Ammon's horn (tissue), 1 donor: ENCODE results near the gene PPIL3.

Experiments used
- DNase-seq: peaks from one replicate; pipeline ENCODE4 v3.0.0-alpha.2; 2016; ENCODE audit warnings: low spot score

PPIL3 gene

DNA sequence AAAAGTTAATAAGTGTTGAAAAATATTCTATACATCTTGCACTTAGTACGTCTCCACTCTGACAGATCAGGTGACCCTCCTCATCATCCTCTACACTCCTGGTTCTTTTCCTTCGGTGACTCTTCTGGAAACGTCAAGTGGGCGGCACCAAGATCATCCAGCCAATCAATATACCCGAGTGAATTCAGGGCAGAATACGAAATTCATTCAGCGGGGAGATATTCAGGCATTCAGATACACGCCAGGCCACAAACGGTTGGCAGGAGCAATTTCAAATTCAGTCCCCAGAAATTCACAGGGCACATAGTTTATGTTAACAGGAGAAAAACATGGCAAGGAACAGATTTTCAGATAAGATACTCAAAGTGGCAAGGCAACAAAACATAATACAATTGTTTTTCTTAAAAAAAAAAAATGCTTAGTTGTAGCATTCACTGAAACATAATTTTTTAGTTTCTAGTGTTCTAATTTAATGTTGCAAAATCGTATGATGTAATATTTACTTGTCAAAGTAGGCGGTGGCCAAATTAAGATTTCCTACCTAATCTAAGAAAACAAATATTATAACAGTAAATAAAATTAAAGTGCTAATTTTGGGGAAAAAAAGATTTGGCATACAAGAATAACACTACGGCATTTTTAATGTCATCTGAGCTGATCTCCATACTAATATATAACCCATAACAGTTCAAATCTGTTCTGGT lies 28.6 kb downstream of the PPIL3 start:
- DNase-seq = peak; percentile 42

DNA sequence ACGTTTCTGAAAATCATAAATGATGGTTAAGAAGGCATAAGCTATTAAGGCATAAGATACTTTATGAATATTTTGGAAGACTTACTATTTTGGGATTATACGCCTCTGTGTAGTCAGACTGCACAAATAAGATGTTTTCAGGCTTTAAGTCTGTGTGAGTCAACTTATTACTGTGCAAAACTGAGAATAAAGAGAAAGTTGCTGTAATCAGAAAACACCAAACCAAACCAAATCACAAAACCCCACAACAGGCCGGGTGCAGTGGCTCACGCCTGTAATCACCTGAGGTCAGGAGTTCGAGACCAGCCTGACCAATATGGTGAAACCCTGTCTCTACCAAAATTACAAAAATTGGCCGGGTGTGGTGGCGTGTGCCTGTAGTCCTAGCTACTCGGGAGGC lies 32.1 kb downstream of the PPIL3 start:
- DNase-seq = no peak

DNA sequence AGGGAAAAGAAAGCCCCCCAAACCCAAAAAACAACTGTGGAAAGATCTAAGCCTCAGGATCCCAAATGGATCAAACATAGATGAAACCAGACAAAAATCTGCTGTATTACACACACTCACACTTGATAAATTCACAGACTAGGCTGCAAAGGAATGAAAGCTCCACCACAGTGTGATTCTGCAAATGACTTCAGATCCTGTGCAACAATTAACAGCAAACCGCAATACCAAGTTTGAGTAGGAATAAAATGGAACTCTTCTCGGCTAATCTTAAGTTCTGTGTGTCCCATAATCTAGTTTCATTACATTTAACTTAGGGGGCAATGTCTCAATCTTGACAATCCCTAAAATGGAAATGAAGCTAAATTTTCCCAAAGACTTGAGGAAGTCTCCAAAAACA lies 36.3 kb downstream of the PPIL3 start:
- no peak for DNase-seq

DNA sequence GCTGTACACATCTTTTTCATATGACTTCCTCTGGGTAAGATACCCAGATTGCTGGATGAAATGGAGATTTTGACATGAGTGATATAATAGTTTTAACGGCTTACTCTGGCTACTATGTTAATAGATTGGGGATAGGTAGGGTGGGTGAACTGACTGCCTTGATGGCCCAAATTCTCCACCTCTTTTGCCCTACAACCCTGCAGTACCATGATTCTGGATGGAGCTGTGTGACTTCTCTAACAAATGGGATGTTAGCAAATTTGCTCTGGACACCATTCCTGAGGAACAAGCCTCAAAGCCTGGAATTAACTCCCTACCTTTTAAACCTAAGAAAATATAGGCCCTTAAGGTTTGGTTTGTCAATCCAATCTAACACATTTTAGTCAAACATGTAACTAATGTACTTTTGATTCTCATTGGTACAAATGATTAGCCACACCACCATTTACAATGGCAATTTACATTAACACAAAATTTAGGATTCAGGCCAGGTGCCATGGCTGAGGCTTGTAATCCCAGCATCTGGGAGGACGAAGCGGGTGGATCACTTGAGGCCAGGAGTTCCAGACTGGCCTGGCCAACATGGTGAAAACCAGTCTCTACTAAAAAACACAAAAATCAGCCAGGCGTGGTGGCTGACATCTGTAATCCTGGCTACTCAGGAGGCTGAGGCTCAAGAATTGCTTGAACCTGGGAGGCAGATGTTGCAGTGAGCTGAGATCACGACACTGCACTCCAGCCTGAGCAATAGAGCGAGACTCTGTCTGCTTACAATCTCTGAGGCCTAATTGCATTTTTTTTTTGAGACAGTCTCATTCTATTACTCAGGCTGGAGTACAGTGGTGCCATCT lies 37.3 kb downstream of the PPIL3 start:
- no peak for DNase-seq

DNA sequence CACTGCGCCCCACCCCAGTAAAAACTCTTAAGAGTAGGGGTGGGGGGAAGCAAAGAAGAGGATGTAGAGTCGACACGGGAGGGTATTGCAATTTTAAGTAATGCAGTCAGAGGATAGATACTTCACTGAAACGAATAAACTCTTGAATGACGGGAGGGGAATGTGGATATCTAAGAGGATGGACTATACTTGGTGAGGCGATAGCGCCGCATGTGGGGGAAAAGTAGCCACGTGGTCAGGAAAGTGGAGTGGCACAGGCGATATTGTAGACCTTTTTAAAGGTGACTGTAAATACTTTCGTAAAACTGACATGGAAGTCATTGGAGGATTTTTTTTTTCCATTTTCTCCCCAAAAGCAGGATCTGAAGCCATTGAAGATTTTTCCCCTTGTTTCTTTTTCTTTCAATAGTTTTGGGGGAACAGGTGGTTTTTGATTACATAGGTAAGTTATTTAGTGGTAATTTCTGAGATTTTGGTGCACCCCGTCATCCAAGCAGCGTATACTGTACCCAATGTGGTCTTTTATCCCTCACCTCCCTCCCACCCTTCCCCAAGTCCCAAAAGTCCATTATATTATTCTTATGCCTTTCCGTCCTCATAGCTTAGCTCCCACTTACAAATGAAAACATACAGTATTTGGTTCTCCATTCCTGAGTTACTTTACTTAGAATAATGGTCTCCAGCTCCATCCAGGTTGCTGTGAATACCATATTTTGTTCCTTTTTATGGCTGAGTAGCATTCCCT lies 38.2 kb downstream of the PPIL3 start:
- DNase-seq = no peak

DNA sequence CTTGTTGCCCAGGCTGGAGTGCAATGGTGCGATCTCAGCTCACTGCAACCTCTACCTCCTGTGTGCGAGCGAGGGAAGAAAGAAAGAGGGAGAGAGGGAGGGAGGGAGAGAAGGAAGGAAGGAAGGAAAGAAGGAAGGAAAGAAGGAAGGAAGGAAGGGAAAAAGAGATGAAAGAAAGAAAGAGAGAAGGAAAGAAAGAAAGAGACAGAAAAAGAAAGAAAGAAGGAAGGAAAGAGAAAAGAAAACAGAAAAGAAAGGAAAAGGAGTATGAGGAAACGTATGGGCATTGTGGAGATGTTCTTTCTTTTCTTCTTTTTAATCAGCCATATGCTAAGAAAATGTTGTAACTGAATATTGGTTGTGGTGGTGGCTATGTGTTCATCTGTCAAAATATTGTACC lies 40.9 kb downstream of the PPIL3 start:
- DNase-seq = no peak

DNA sequence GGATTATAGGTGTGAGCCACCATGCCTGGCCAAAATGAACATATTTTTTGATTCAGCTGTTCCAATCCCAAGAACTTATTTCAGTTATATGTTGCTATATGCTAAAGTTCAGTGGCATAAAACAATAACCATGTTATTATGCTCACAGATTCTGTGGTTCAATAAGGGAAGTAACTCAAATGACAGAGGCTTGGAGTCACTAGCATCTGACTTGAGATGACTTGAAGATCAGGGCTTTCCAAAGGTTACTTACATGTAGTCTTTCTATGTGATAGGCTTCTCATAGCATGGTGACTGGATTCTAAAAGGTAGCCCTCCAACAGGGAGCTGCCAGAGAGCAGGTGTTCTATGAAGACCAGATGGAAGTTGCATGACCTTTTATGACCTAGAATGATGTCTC lies 41.6 kb downstream of the PPIL3 start:
- no peak for DNase-seq

DNA sequence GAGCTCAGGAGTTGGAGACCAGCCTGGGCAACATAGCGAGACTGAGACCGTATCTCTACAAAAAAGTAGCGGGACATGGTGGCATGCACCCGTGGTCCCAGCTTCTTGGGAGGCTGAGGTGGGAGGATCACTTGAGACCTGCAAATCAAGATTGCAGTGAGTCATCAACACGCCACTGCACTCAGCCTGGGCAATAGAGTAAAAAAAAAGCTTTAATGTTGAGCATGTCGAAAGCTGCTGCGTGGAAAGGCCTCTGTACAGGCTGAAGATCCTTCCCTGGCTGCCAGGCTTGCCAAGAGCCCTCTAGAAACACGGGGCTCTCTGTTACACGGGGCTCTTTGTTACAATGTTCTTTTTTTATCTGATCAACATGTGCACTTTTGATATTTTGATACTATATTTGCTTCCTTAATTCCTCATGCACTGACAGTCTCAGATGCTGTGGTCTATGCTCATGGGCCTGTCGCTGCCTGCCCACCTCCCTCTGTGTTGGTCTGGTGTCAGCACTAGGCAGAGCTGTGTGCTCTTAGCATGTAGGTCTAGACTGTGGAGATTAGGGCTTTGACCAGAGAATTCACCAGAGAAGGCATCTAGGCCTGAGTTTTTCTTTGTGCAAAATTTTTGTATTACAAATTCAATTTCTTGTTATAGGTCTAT lies 43.1 kb downstream of the PPIL3 start:
- no peak for DNase-seq

DNA sequence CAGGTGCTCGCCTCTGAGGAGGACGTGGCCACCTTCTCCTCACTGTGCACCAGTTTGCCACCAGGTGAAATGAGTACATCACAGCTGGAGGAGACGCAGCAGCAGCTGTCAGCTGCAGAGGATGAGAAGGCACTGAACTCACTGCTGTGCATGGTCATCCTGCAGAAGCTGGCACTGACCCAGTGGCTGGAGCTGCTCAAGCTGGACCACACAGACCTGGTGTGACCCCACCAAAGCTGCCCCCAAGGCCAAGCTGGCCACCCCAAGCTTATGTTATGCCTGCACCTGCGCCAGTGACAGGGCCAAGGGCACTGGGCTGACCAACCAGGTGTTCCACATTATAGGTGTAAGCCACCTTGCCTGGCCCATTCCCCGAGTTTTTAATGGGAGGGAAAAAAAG lies 43.7 kb downstream of the PPIL3 start:
- no peak for DNase-seq

DNA sequence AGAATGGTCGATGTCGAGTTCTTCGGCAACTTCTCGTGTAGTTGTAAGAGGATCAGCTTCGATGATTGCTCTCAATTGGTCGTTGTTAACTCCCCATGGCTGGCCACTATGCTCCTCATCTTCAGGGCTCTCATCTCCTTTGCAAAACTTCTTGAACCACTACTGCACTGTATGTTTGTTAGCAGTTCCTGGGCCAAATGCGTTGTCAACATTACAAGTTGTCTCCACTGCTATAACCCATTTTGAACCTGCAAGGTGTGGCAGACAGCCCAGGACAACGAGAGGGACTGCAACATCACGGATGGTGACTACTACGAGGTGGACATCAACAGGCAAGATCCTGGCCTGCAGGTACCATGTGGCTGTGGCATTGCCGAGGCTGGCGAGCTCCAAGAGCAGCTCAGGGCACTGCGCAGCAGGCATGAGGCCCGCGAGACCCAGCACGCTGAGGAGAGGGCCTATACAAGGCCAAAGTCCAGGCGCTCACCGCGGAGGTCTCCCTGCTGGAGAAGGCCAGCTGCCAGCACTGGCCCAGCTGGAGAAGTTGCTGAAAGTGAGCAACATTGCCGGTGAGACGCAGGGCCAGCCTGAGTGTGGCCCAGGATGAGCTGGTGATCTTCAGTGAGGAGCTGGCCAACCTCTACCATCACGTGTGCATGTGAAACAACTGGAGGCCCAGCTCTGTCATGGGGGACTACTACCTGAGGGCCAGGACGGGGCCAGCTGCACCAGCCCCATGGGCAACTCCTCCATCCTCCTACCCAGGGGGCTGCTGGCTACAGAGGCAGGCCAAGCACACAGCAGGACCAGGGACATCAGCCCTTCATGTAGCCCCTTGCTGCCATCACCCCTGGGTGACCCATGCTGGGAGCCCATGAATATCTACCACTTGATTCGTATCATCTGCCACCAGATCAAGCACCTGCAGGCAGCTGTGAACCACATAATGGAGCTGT lies 44.6 kb downstream of the PPIL3 start:
- DNase-seq = no peak

DNA sequence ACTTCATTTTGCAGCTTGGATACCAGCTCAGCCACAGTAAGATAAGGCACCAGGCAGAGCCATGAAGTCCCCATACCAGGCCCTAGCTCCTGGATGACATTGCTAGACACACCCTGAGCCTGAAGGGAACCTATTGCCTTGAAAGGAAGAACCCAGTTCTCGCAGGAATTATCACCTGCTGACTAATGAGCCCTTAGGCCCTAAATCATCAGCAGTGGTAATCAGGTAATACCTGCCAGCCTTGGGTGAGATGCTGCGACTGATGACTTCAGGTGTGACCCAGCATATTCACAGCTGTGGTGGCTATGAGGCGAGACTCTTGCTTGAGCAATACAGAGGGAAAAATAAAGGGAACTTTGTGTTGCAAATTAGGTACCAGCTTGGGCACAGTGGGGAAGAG lies 49.4 kb downstream of the PPIL3 start:
- DNase-seq = no peak

DNA sequence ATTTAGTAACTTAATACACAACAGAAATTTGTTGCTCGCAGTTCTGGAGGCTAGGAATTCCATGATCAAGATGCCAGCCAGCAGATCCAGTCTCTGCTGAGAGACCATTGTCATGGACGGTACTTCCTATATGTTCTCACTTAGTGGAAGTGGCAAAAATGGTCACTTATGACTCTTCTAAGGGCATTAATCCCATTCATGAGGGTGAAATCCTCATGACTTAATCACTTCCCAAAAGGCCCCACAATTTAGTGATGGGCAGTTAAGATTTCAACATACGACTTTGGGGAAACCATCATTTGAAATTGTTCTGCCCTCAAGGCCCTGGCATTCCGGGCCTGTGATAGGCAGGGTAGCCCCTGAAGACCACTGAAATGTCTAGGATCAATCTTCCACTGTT lies 54.2 kb downstream of the PPIL3 start:
- DNase-seq = no peak

DNA sequence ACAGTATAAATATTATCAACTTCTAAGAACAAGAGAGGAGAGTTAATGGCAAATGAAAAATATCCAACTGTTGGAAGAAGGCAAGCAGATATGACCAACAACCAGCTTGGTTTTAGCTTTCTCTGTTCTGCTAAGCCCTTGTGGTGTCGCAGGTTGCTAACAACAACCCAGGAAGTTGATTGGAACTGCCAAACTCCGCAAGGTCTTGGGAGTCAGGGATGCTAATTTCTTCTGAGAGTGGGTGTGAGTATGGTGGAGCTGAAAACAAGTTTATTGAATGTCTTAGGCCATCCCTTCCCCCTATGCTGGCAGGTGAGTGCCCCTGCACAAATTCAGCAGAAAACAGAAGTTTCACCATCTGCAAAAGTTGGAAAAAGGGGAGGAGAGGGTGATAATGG lies 59.6 kb downstream of the PPIL3 start:
- no peak for DNase-seq

DNA sequence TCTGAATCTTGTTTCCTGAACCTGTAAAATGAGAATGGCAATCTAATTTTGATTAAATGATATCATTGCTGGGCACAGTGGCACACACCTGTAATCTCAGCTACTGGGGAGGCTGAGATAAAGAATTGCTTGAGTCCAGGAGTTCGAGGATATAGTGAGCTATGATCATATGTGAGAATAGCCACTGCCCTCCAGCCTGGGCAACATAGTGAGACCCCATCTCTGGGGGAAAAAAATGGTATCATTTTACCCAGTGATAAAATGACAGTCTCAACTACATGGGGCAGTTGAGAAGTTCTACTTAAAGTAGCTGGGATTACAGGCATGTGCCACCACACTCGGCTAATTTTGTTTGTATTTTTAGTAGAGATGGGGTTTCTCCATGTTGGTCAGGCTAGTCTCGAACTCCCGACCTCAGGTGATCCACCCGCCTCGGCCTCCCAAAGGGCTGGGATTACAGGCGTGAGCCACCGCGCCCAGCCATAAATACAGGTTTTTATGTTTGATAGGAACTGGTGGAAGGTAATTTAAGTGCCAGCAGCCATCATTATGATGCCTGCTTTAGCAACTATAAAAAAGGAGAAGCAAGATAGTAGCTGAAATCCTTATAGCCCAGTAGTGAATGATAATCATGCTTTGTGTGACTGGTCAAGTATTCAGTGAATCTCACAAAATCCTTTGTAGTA lies 60.2 kb downstream of the PPIL3 start:
- no peak for DNase-seq

DNA sequence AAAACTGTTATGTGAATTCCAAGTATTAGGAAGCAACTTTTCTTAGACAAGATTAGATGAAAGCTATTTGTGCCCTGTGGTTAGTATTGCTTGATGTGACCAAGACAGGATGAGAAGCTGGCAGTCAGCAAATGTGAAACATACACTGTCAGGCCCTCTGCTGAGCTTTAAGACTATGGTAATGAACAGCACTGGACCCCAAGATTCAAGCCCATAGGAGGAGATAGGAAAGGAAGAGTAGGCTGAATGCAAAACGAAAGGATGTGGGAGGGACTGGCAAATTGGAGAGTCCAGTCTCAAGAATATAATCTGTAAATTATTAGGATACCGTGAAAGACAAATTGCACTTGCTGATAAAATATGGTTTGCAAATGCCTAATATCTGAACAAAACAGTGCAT lies 60.8 kb downstream of the PPIL3 start:
- DNase-seq = no peak

DNA sequence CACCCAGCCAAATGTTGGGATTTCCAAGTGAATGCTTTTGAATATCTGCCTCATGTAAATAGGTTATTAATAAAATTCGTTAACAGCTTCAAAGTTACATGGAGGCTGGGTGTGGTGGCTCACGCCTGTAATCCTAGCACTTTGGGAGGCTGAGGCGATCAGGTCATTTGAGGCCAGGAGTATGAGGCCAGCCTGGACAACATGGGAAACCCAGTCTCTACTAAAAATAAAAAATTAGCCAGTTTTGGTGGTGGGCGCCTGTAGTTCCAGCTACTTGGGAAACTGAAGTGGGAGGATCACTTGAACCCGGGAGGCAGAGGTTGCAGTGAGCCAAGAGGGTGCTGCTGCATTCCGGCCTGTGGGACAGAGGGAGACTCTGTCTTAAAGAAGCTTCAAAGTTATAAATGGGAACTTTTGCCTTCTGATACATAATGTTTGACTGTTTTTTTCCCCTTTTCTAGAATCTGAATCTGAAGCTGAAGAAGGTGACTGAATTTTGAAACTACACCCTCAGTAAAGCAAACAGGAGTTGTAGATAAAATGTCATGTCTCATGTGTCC lies 67.1 kb downstream of the PPIL3 start:
- no peak for DNase-seq
